AG09319 (cell line): ENCODE data around the gene C10orf105.

Experiments used
- DNase-seq: peaks from one replicate; pipeline ENCODE4 v3.0.0-alpha.2; 2010; ENCODE audit warnings: low read depth; ENCODE audit errors: extremely low read depth
- CTCF ChIP-seq: IDR thresholded peaks from 2 replicates; pipeline ENCODE4 v1.5.1; 2011; ENCODE audit warnings: low read depth, mild to moderate bottlenecking, inconsistent platforms, low read length, moderate library complexity

Gene C10orf105

DNA sequence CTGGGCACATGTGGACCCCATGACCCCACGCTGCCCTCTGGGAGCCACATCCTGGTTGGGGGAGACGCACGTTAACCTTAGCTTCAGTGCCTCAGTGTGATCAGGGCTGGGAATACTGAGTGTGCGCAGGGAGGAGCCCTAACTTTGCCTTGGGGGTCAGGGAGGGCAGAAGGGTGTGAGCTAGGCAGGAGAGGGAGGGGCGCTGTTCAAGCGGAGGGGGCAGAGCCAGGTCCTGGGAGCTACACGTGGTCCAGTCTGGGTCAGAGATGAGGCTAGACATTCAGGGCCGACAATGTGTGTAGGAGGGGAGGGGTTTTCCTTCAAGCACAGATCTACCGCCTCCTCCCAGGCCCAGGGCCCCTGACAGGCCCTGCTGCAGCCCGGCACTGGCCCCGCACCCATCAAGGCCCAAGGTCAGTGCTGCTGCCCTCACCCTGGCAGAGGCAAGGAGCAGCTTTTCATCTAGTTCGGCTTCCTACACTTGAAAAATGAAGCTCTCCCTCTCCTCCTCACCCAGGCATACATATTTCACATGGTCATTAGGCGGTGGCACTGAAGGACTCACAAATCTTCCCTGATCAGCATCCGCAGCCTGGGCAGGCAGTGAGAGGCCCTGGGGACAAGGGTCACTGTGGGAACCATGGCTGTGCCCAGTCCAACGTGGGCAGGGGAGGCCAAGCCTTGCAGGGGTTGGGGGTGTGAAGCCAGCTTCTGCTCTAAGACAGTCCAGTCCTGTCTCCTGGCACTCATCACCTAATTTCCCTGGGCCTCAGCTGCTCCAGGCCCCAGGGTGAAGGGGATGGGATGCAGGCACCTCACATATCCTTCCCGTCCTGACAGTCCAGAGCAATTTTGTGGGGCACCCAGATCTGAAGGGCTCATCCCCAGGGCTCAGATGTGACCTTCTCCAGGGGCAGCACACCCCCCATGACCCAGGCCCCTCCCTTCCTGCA is 47.3 kb downstream of the C10orf105 start:
- DNase-seq: no peak
- no peak for TF ChIP-seq CTCF

- DNase-seq: no peak
- TF ChIP-seq CTCF: no peak
Measured at GRCh38 chr10:71667387-71667752, 52.2 kb downstream of the C10orf105 start.

GRCh38 chr10:71666639-71667386 is 52.8 kb downstream of the C10orf105 start:
- TF ChIP-seq CTCF: no peak

GRCh38 chr10:71665456-71665855 is 54.1 kb downstream of the C10orf105 start:
- TF ChIP-seq CTCF: no peak
- no peak for DNase-seq

More at GRCh38 chr10:71666639-71667386, 52.8 kb downstream of the C10orf105 start:
- DNase-seq: no peak

DNA sequence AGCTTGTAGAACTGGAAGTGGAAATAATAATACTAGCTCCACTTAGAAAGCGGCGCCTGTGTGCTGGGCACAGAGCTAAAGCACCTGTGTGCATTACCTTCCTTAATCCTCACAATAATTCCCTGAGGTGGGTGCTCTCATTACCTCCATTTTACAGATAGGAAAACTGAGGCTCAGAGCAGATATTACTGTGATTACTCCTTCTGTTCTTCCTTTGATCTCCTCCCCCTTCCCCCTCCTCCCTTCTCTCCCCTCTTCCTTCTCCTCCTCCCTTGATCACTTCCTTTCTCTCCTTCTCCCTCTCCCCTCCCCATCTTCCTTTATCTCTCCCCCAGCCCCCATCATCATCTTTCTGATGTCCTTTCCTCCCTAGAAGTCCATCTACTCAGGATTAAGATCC is 55.0 kb downstream of the C10orf105 start:
- no peak for TF ChIP-seq CTCF

GRCh38 chr10:71663311-71663710 is 56.3 kb downstream of the C10orf105 start:
- TF ChIP-seq CTCF: no peak
- DNase-seq: no peak

More for the DNA sequence above, 55.0 kb downstream of the C10orf105 start:
- no peak for DNase-seq
